ENCODE data around the gene MROH8. TPM values are rescaled to one million over a fixed set of nuclear protein-coding genes. Genes with fewer than 3 reads are reported as not detected.

The MROH8 gene
- total RNA-seq (1.9 and 3.9 TPM in 2 replicates), polyA plus RNA-seq (3.7 and 4.8 TPM in 2 replicates)

- peaks cover 31% of the 10 kb centered on the region for H4K20me1 ChIP-seq (ENCODE audit: insufficient read depth, poor library complexity, severe bottlenecking)
- peak within 1 kb of the TSS; percentile 64 for H2AFZ ChIP-seq
- no peaks in the 10 kb centered on the region for H3K9me3 ChIP-seq (ENCODE audit: low read depth)
- peak within 1 kb of the TSS; percentile 99 for H3K27ac ChIP-seq
- TF ChIP-seq, protein P1, sequence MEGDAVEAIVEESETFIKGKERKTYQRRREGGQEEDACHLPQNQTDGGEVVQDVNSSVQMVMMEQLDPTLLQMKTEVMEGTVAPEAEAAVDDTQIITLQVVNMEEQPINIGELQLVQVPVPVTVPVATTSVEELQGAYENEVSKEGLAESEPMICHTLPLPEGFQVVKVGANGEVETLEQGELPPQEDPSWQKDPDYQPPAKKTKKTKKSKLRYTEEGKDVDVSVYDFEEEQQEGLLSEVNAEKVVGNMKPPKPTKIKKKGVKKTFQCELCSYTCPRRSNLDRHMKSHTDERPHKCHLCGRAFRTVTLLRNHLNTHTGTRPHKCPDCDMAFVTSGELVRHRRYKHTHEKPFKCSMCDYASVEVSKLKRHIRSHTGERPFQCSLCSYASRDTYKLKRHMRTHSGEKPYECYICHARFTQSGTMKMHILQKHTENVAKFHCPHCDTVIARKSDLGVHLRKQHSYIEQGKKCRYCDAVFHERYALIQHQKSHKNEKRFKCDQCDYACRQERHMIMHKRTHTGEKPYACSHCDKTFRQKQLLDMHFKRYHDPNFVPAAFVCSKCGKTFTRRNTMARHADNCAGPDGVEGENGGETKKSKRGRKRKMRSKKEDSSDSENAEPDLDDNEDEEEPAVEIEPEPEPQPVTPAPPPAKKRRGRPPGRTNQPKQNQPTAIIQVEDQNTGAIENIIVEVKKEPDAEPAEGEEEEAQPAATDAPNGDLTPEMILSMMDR (IDR thresholded peaks at IDR 0.05; ENCODE audit: poor library complexity) = no peak
- TF ChIP-seq EZH2phosphoT487 (IDR thresholded peaks at IDR 0.05; ENCODE audit: low read depth, severe bottlenecking, unreplicated experiment) (no peak), EZH2 (IDR thresholded peaks at IDR 0.05; ENCODE audit: borderline replicate concordance) (no peak)
- peak; percentile 98 for DNase-seq (ENCODE audit: low spot score)
- H3K36me3 ChIP-seq (replicated peaks; ENCODE audit: insufficient read depth, low read depth) = no peaks in the 10 kb centered on the region
- no peaks in the 10 kb centered on the region for H3K9me2 ChIP-seq (replicated peaks; ENCODE audit: insufficient read depth)
- no peaks in the 10 kb centered on the region for H3K27me3 ChIP-seq
- peak within 1 kb of the TSS; percentile 94 for H3K4me2 ChIP-seq
- peaks cover 49% of the 10 kb centered on the region for H3K79me2 ChIP-seq
- under 1% methylated on average over 77 of the region's 80 CpGs for WGBS (ENCODE audit: low lambda C conversion rate, missing lambda C conversion rate)
- peak within 1 kb of the TSS; percentile 67 for H3K4me3 ChIP-seq
- H3K4me1 ChIP-seq (ENCODE audit: insufficient read depth) = peaks cover 4% of the 10 kb centered on the region
These were observed at the start of gene MROH8, which contains the start of gene RPN2 for GRCh38 chr20:37178839-37179682. Gene MROH8, minus strand, starts transcription at chr20:37179548. Gene RPN2, plus strand, starts transcription at chr20:37179330. Its CDS starts 27 bp downstream, at chr20:37179357.

GRCh38 chr20:37228656-37229055, 49.3 kb upstream of the MROH8 start:
- Histone ChIP-seq H3K4me1 (ENCODE audit: insufficient read depth) (no peaks in the 10 kb centered on the region), H3K27me3 (no peaks in the 10 kb centered on the region), H2AFZ (no peak overlapping the region), H3K9me3 (ENCODE audit: low read depth) (no peaks in the 10 kb centered on the region), H3K27ac (no peak overlapping the region), H3K4me2 (no peak overlapping the region), H3K36me3 (replicated peaks; ENCODE audit: insufficient read depth, low read depth) (peaks cover 6% of the 10 kb centered on the region), H3K9me2 (replicated peaks; ENCODE audit: insufficient read depth) (no peaks in the 10 kb centered on the region), H4K20me1 (ENCODE audit: insufficient read depth, poor library complexity, severe bottlenecking) (no peaks in the 10 kb centered on the region), H3K4me3 (no peak overlapping the region), H3K79me2 (no peaks in the 10 kb centered on the region)
- no peak for DNase-seq (ENCODE audit: low spot score)
- WGBS (ENCODE audit: low lambda C conversion rate, missing lambda C conversion rate) = 88% methylated on average over 5 of the region's 5 CpGs
- TF ChIP-seq, protein P1 (IDR thresholded peaks at IDR 0.05; ENCODE audit: poor library complexity) = no peak
- TF ChIP-seq EZH2phosphoT487 (IDR thresholded peaks at IDR 0.05; ENCODE audit: low read depth, severe bottlenecking, unreplicated experiment) (no peak), EZH2 (IDR thresholded peaks at IDR 0.05; ENCODE audit: borderline replicate concordance) (no peak)

GRCh38 chr20:37228082-37228481, 48.7 kb upstream of the MROH8 start:
- H4K20me1 ChIP-seq (ENCODE audit: insufficient read depth, poor library complexity, severe bottlenecking) = no peaks in the 10 kb centered on the region
- no peak overlapping the region for H3K27ac ChIP-seq
- WGBS (ENCODE audit: low lambda C conversion rate, missing lambda C conversion rate) = 93% methylated on average over 6 of the region's 6 CpGs
- H3K9me3 ChIP-seq (ENCODE audit: low read depth) = no peaks in the 10 kb centered on the region
- H3K9me2 ChIP-seq (replicated peaks; ENCODE audit: insufficient read depth) = no peaks in the 10 kb centered on the region
- TF ChIP-seq EZH2phosphoT487 (IDR thresholded peaks at IDR 0.05; ENCODE audit: low read depth, severe bottlenecking, unreplicated experiment) (no peak), EZH2 (IDR thresholded peaks at IDR 0.05; ENCODE audit: borderline replicate concordance) (no peak)
- TF ChIP-seq, protein P1 (IDR thresholded peaks at IDR 0.05; ENCODE audit: poor library complexity) = no peak
- no peaks in the 10 kb centered on the region for H3K79me2 ChIP-seq
- H2AFZ ChIP-seq = no peak overlapping the region
- H3K4me1 ChIP-seq (ENCODE audit: insufficient read depth) = no peaks in the 10 kb centered on the region
- H3K4me3 ChIP-seq = no peak overlapping the region
- H3K4me2 ChIP-seq = no peak overlapping the region
- H3K36me3 ChIP-seq (replicated peaks; ENCODE audit: insufficient read depth, low read depth) = peaks cover 6% of the 10 kb centered on the region
- H3K27me3 ChIP-seq = no peaks in the 10 kb centered on the region
- no peak for DNase-seq (ENCODE audit: low spot score)
